Pancreas (tissue), 10 donors: ENCODE measurements around the gene FNDC3B. TPM values are rescaled to one million over a fixed set of nuclear protein-coding genes. Genes with fewer than 3 reads are reported as not detected.

Experiments used
- ATAC-seq, 4 donors: fragments of 200-7000 bp; cut with Tn5 transposase; one replicate each; pipeline versions ENCODE4 v1.8.0 to v1.9.1; 2020; ENCODE audit warnings: mild to moderate bottlenecking in 4 of 4, moderate library complexity in 4 of 4
- DNase-seq, 6 donors: peaks; one replicate each; pipeline ENCODE4 v3.0.0-alpha.2; 2020
- FAIRE-seq: peaks from 2 replicates; lab custom pipeline; 2012; peaks lifted over from hg19 to GRCh38; lab: Jason Lieb, UNC
- H3K27ac ChIP-seq, 4 donors: fragments of 200-600 bp; sonication (generic); 1 replicate in 3 of 4; 2 replicates in 1 of 4; pipeline versions ENCODE4 v1.5.0 to v1.8.0; 2020
- H3K27me3 ChIP-seq, 4 donors: fragments of 200-600 bp; one replicate each; pipeline ENCODE4 v1.8.0; 2021
- H3K36me3 ChIP-seq, 3 donors: fragments of 200-600 bp; sonication (generic) in 1 of 3; one replicate each; pipeline versions ENCODE4 v1.5.0 to v1.8.0; 2020 to 2021
- H3K4me1 ChIP-seq, 3 donors: fragments of 200-600 bp; one replicate each; pipeline ENCODE4 v1.8.0; 2021
- H3K4me3 ChIP-seq, 4 donors: fragments of 200-600 bp; sonication (generic) in 2 of 4; one replicate each; pipeline versions ENCODE4 v1.5.0 to v1.8.0; 2020 to 2021
- H3K9me3 ChIP-seq, 4 donors: fragments of 200-600 bp; one replicate each; pipeline ENCODE4 v1.8.0; 2021
- WGBS, 2 donors: extraction: QIAGEN DNeasy Blood & Tissue Kit; methylation state at CpG; one replicate each; pipeline ENCODE4 v1.1.7; 2013; 5-methylcytosine and 5-hydroxymethylcytosine counted together
- intact Hi-C, 3 donors: fragments of 100-400 bp; cut with DNase I; formaldehyde crosslinking; loops; one replicate each; pipeline versions ENCODE4 v1.11.1 to v1.14.2; 2022
- polyA plus RNA-seq, 2 donors: library from polyadenylated mRNA; stranded (reverse); fragments of 200-250 nt; gene quantifications; one replicate each; pipeline ENCODE4 v1.2.3, GENCODE V29; 2013
- total RNA-seq, 6 donors: library from RNA; stranded (reverse); fragmentation: NEBNext Ultra II Directional in 4 of 6; extraction: Animal tissue kit (Norgen Biotek cat#: 25700) in 4 of 6; gene quantifications; one replicate each; pipeline versions ENCODE4 v1.2.1 to v1.2.4, GENCODE V29; 2021 to 2023
- TF ChIP-seq, protein P1 (sequence below), 4 donors: fragments of 200-600 bp; sonication (generic) in 3 of 4; IDR thresholded peaks; one replicate each; pipeline versions ENCODE4 v1.5.0 to v1.8.0; 2021; ENCODE audit warnings: antibody characterized with exemption in 4 of 4
- donor health status: healthy with polysubstance abuse.
- donor health status: DM: no; HTN: no; CAD: no; lungs with moderate emphysema.
- donor health status: DM: no; HTN: no; CAD: no.
- donor health status: control.
- donor health status: control.
- donor health status: Bipolar disorder and iron deficiency.
- donor health status: DM: yes; HTN: yes; CAD: no.
- donor health status: DM: no; HTN: no; CAD: no.
- donor health status: DM: no; HTN: no; CAD: no.
- donor health status: DM: yes; HTN: yes; CAD: no.

FNDC3B gene
- total and polyA plus RNA-seq, 8 donors = 9.3 to 126 (median 73.2) TPM

DNA sequence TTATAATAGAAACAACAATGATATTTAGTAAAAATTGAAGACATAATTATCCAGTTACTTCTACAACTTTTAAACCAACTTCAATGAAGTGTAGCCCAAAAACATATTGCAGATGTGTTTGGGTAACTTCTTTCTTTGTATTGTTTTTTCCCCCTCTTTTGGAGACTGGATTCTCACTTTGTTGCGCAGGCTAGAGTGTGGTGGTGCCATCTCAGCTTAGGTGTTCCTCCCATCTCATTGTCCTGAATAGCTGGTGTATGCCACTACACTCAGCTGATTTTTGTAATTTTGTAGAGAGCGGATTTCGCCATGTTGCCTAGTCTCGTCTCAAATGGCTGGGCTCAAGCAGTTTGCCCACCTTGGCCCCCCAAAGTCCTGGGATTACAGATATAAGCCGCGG lies 148.1 kb downstream of the FNDC3B start:
- no peak for DNase-seq
- FAIRE-seq = no peak
- 98 to 99% methylated on average over 6 of the region's 6 CpGs for WGBS, 2 donors
- Histone ChIP-seq H3K27me3 (no peaks in the 10 kb centered on the region), H3K36me3 (no peaks in the 10 kb centered on the region), H3K27ac (no peak overlapping the region), H3K4me1 (peaks cover under 1 to 7% (median 6%) of the 10 kb centered on the region in 3 donors), H3K4me3 (no peak overlapping the region), H3K9me3 (no peaks in the 10 kb centered on the region)
- ATAC-seq = no peak
- TF ChIP-seq, protein P1, sequence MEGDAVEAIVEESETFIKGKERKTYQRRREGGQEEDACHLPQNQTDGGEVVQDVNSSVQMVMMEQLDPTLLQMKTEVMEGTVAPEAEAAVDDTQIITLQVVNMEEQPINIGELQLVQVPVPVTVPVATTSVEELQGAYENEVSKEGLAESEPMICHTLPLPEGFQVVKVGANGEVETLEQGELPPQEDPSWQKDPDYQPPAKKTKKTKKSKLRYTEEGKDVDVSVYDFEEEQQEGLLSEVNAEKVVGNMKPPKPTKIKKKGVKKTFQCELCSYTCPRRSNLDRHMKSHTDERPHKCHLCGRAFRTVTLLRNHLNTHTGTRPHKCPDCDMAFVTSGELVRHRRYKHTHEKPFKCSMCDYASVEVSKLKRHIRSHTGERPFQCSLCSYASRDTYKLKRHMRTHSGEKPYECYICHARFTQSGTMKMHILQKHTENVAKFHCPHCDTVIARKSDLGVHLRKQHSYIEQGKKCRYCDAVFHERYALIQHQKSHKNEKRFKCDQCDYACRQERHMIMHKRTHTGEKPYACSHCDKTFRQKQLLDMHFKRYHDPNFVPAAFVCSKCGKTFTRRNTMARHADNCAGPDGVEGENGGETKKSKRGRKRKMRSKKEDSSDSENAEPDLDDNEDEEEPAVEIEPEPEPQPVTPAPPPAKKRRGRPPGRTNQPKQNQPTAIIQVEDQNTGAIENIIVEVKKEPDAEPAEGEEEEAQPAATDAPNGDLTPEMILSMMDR (IDR thresholded peaks at IDR 0.05) = no peak
- intact Hi-C loops = no loop called here

DNA sequence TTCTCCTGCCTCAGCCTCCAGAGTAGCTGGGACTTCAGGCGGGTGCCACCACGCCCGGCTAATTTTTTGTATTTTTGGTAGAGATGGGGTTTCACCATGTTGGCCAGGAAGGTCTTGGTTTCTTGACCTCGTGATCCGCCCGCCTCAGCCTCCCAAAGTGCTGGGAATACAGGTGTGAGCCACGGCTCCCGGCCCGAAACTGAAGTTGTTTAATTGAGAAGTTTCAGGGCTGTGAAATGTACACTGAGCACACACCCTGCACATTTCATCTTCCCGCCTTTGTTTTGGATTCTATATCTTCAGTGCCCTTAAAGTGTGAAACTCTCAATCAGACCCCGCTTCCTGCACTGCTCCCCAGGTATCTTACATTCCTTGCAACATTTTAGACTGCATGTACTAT lies 149.1 kb downstream of the FNDC3B start:
- intact Hi-C loops = no loop called here
- no peak for DNase-seq
- Histone ChIP-seq H3K4me3 (no peak overlapping the region), H3K9me3 (no peaks in the 10 kb centered on the region), H3K27ac (no peak overlapping the region), H3K27me3 (no peaks in the 10 kb centered on the region), H3K36me3 (no peaks in the 10 kb centered on the region), H3K4me1 (peaks cover 0 to 9% (median 3%) of the 10 kb centered on the region in 3 donors)
- 89 to 93% methylated on average over 11 of the region's 11 CpGs for WGBS, 2 donors
- no peak for FAIRE-seq
- TF ChIP-seq, protein P1 (IDR thresholded peaks at IDR 0.05) = no peak
- no peak for ATAC-seq

DNA sequence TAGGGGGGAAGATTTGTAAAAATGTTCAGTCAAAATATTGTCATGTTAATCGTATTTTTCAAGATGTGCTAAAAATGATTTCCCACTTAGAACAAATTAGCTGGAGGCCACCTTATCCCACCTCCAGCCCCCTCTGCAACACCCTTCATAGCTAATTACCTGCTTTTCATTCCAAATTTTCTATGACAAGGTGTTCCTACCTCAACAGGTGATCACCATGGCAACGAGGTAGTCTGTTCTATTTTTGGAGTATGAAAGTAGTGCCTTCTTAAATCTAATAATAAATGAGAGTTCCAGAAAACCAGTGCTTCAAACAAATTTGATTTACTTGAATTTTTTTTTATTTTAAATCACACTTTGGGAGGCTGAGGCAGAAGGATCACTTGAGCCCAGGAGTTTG lies 149.8 kb downstream of the FNDC3B start:
- no peak overlapping the region for H3K4me3 ChIP-seq
- FAIRE-seq = no peak
- H3K9me3 ChIP-seq = no peaks in the 10 kb centered on the region

DNA sequence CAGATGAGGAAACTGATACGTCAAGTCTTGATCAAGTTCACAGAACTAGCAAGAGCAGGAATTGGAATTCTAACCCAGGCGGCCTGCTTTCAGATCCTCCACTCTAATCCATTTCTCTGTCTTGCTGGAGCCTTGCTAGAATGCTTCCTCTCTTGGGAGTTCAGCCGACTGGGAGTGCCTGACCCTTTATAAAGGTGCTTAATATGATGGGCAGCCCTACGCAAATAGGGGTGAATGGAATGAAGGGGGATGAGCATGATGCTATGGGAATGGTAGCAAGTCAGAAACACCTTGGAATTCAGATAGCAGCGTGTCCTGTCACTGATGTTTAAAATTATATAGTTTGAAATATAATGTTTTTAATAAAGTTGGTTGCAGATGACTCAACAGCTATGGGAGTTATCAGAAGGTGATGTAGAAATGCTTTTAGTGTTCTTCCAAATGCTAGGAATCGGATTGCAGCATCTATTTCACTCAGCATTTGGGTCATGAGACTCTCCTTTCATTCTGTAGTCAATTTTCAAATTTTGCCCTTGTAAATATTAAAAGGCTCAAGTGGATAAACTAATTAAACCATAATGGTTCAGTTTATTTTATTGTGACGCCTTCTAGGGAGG lies 150.7 kb downstream of the FNDC3B start:
- Histone ChIP-seq H3K27me3 (no peaks in the 10 kb centered on the region), H3K36me3 (no peaks in the 10 kb centered on the region), H3K4me3 (no peak overlapping the region), H3K9me3 (no peaks in the 10 kb centered on the region), H3K4me1 (peaks cover 0 to 15% (median 3%) of the 10 kb centered on the region in 3 donors), H3K27ac (no peak overlapping the region)
- 84 to 89% methylated on average over 7 of the region's 7 CpGs for whole genome bisulfite sequencing, 2 donors
- TF ChIP-seq, protein P1 (IDR thresholded peaks at IDR 0.05) = no peak
- FAIRE-seq = no peak
- no peak for ATAC-seq
- DNase-seq = no peak
- intact Hi-C loops = no loop called here

More for the DNA sequence above, 149.8 kb downstream of the FNDC3B start:
- Histone ChIP-seq H3K27me3 (no peaks in the 10 kb centered on the region), H3K27ac (no peak overlapping the region), H3K4me1 (peaks cover 0 to 11% (median 3%) of the 10 kb centered on the region in 3 donors), H3K36me3 (no peaks in the 10 kb centered on the region)
- TF ChIP-seq, protein P1 (IDR thresholded peaks at IDR 0.05) = no peak
- ATAC-seq (no peak), DNase-seq (no peak)
- 56 to 71% methylated on average over 2 of the region's 2 CpGs for WGBS, 2 donors
- intact Hi-C loops = no loop called here

DNA sequence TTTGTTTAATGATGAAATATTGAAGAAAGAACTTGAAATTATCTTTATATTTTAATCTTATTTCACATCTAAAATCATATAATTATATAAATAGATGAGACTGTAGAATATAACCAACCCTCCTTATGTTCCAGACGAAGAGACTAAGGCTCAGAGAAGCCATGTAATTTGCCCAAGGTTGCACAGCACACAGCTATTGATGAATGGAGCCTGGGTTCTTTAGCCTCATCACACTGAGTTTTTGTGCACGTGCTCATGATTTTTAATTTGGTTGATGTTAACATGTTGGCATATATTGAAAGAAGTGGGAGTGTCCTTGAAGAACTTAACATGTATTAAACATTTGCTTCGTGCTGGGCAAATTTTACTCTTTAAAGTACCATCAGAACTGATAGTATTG lies 151.6 kb downstream of the FNDC3B start:
- WGBS, 2 donors = 77 to 80% methylated on average over 3 of the region's 3 CpGs
- TF ChIP-seq, protein P1 (IDR thresholded peaks at IDR 0.05) = no peak
- no peak for DNase-seq
- Histone ChIP-seq H3K4me1 (peaks cover 0 to 24% (median 3%) of the 10 kb centered on the region in 3 donors), H3K9me3 (no peaks in the 10 kb centered on the region), H3K27ac (no peak overlapping the region), H3K27me3 (no peaks in the 10 kb centered on the region), H3K4me3 (no peak overlapping the region), H3K36me3 (no peaks in the 10 kb centered on the region)
- intact Hi-C loops = no loop called here
- no peak for FAIRE-seq
- ATAC-seq = no peak
